ENCODE measurements around the gene COX7A2L.
"Not testable (repeated sequence)": the region's sequence is repeated elsewhere in the genome, so short reads cannot be mapped to it uniquely, and the experiment has no call there.

Gene COX7A2L

GRCh38 chr2:42359965-42360483 is 993 bp downstream of the COX7A2L start:
- peak overlapping the region; percentile 85 for H3K4me3 ChIP-seq (ENCODE audit: low read depth, low read length)
- TF ChIP-seq, protein P1, sequence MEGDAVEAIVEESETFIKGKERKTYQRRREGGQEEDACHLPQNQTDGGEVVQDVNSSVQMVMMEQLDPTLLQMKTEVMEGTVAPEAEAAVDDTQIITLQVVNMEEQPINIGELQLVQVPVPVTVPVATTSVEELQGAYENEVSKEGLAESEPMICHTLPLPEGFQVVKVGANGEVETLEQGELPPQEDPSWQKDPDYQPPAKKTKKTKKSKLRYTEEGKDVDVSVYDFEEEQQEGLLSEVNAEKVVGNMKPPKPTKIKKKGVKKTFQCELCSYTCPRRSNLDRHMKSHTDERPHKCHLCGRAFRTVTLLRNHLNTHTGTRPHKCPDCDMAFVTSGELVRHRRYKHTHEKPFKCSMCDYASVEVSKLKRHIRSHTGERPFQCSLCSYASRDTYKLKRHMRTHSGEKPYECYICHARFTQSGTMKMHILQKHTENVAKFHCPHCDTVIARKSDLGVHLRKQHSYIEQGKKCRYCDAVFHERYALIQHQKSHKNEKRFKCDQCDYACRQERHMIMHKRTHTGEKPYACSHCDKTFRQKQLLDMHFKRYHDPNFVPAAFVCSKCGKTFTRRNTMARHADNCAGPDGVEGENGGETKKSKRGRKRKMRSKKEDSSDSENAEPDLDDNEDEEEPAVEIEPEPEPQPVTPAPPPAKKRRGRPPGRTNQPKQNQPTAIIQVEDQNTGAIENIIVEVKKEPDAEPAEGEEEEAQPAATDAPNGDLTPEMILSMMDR (IDR thresholded peaks at IDR 0.05; ENCODE audit: low read depth, low read length, missing control alignments): no peak
- in situ Hi-C loops (cut with HindIII; ENCODE audit: low sequenced_read_pairs): no loop called here
- DNase-seq (ENCODE audit: low read depth): no peak

DNA sequence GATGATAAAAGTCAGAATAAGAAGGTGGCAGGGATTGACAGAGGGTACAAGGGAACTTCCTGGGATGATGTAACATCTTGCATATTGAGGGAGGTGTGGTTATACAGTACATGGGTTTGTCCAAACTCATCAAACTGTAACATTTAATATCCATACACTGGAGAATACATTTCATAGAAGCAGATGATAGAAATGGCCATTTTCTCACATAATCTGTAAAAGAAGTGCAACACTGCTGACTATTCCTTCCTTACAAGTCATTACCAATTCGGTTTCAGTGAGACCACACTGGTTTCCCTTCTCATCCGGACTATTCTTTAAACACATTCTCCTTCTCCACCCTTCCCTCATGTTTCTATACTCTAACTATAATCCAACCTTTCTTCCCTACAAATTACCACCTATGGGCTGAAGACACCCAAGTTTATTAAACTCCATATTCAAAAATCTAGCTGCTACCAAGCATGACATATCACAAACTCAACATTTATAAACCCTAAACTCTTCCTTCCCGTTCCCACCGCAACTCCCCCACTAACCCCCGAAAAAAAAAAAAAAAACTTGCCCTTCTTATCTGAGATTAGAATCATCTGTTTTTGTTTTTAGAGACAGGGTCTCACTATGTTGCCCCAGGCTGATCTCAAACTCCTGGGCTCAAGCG is 1.6 kb downstream of the COX7A2L start:
- H3K4me3 ChIP-seq (ENCODE audit: low read depth, low read length): peak overlapping the region; percentile 85
- TF ChIP-seq, protein P1 (IDR thresholded peaks at IDR 0.05; ENCODE audit: low read depth, low read length, missing control alignments): no peak
- in situ Hi-C loops (cut with HindIII; ENCODE audit: low sequenced_read_pairs): no loop called here
- DNase-seq (ENCODE audit: low read depth): no peak

DNA sequence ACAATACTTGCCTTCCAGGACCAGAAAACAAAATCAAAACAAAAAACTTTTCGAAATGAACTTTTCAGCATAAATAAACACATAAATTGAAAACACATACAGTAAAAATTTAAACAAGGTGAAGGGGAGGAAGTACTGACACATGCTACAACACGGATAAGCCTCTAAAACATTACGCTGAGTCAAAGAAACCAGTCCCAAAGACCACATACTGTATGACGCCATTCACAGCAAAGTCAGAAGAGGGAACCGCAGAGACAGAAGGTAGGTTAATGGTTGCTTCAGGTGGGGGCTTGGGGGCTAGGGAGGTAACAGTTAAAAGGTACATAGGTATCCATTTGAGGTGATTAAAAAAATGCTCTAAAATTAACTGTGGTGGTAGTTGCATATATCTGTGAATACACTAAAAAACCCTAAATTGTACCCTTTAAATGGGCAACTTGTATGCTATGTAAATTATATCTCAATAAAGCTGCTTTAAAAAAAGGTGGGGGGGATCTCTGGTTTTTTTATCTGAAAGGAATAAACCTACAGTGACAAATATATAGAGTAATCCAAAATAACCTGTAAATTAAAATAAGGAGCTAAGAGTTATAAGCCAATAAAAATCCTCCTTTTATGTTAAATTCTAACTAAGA is 7.1 kb downstream of the COX7A2L start:
- in situ Hi-C loops (cut with HindIII; ENCODE audit: low sequenced_read_pairs): no loop called here
- TF ChIP-seq, protein P1 (IDR thresholded peaks at IDR 0.05; ENCODE audit: low read depth, low read length, missing control alignments): no peak
- no peak overlapping the region for H3K4me3 ChIP-seq (ENCODE audit: low read depth, low read length)
- DNase-seq (ENCODE audit: low read depth): no peak

DNA sequence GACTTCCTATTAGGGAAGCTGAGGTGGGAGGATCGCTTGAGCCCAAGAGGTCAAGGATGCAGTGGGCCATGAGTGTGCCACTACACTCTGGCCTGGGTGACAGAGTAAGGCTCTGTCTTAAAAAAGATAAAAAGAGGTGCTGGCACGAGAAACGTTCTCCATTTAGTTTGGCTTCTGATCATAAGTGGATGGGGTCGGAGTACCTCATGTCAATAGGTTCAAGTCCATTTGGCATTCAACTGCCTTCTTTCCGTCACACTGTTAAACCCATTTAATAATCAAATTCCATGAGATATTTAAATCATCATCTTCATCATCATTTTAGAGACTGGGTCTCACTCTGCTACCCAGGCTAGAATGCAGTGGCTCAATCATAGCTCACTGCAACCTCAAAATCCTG is 9.2 kb downstream of the COX7A2L start:
- in situ Hi-C loops (cut with HindIII; ENCODE audit: low sequenced_read_pairs): no loop called here
- TF ChIP-seq, protein P1 (IDR thresholded peaks at IDR 0.05; ENCODE audit: low read depth, low read length, missing control alignments): no peak
- no peak for DNase-seq (ENCODE audit: low read depth)
- H3K4me3 ChIP-seq (ENCODE audit: low read depth, low read length): no peak overlapping the region

- in situ Hi-C loops (cut with HindIII; ENCODE audit: low sequenced_read_pairs): no loop called here
- DNase-seq (ENCODE audit: low read depth): no peak
- no peak overlapping the region for H3K4me3 ChIP-seq (ENCODE audit: low read depth, low read length)
- TF ChIP-seq, protein P1 (IDR thresholded peaks at IDR 0.05; ENCODE audit: low read depth, low read length, missing control alignments): no peak
Observed at GRCh38 chr2:42350434-42351063, 10.5 kb downstream of the COX7A2L start.

DNA sequence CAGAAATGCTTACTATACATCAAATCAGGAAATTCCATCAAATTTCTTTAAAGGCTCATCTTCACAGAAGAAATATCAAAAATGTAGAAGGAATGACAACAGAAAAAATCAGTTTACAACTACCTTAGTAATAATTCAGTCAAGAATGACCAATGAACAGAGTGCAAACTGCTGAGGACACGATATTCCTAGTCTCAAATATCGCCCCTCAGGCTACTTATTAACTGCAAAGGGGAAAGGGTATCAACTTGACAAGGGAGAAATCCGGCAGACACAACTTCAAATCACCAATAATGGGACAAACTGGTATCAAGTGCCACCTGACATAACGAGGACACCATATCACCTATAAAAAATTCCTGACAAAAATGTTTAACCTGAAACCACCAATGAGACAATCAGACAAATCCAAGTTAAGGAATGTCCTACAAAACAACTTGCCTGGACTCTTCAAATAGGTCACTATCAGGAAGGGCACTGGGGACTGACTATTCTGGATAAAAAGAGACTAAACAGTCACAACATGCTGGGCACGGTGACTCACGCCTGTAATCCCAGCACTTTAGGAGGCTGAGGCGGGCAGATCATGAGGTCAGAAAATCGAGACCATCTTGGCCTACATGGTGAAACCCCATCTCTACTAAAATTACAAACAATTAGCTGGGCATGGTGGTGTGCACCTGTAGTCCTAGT is 12.8 kb downstream of the COX7A2L start:
- TF ChIP-seq, protein P1 (IDR thresholded peaks at IDR 0.05; ENCODE audit: low read depth, low read length, missing control alignments): no peak
- no peak for DNase-seq (ENCODE audit: low read depth)
- H3K4me3 ChIP-seq (ENCODE audit: low read depth, low read length): no peak overlapping the region
- in situ Hi-C loops (cut with HindIII; ENCODE audit: low sequenced_read_pairs): no loop called here

- DNase-seq (ENCODE audit: low read depth); H3K4me3 ChIP-seq (ENCODE audit: low read depth, low read length): not testable (repeated sequence)
Observed at GRCh38 chr2:42347518-42347917, 13.5 kb downstream of the COX7A2L start.

DNA sequence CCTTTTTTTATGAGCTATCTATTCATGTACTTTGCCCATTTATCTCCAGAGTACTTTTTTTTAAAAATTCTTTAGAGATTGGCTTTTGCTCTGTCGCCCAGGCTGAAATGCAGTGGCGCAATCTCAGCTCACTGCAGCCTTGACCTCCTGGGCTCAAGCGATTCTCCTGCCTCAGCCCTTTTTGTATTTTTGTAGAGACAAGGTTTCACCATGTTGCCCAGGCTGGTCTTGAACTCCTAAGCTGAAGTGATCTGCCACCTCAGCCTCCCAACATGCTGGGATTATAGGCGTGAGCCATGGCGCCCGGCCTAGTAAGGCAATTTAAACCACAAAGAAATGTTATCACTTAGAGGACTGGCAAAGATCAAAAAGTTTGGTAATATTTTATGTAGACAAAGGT is 14.2 kb downstream of the COX7A2L start:
- in situ Hi-C loops (cut with HindIII; ENCODE audit: low sequenced_read_pairs); DNase-seq (ENCODE audit: low read depth): not testable (repeated sequence)

More at GRCh38 chr2:42347518-42347917, 13.5 kb downstream of the COX7A2L start:
- in situ Hi-C loops (cut with HindIII; ENCODE audit: low sequenced_read_pairs): not testable (repeated sequence)

More for the DNA sequence above, 14.2 kb downstream of the COX7A2L start:
- not testable (repeated sequence) for H3K4me3 ChIP-seq (ENCODE audit: low read depth, low read length)

Data from astrocyte of the cerebellum (primary cell).